Dedifferentiated amniotic fluid mesenchymal stem cell (primary cell): ENCODE data around the gene LRIT2.

ENCODE experiments used
- DNase-seq: peaks from one replicate; pipeline ENCODE4 v3.0.0-alpha.2; 2016; ENCODE audit errors: extremely low spot score

Gene LRIT2

GRCh38 chr10:84241185-84241790 lies 15.9 kb upstream of the LRIT2 start, which contains the start of gene LRIT1:
LRIT1 (minus strand) TSS chr10:84241546; CDS start chr10:84241439, 107 bp downstream.
- no peak for DNase-seq

GRCh38 chr10:84238909-84239308 lies 13.6 kb upstream of the LRIT2 start:
- no peak for DNase-seq

GRCh38 chr10:84237199-84238051 lies 12.1 kb upstream of the LRIT2 start:
- DNase-seq = no peak

- DNase-seq = no peak
Observed at GRCh38 chr10:84236807-84237198, 11.5 kb upstream of the LRIT2 start.

GRCh38 chr10:84235096-84235495 lies 9.8 kb upstream of the LRIT2 start:
- DNase-seq = no peak

- DNase-seq = no peak
Observed at GRCh38 chr10:84234479-84234878, 9.1 kb upstream of the LRIT2 start.

GRCh38 chr10:84233940-84234339 lies 8.6 kb upstream of the LRIT2 start:
- DNase-seq = no peak

- no peak for DNase-seq
Observed at GRCh38 chr10:84232376-84232775, 7.0 kb upstream of the LRIT2 start.

GRCh38 chr10:84230359-84230758 lies 5.0 kb upstream of the LRIT2 start:
- DNase-seq = no peak

GRCh38 chr10:84227810-84228209 lies 2.5 kb upstream of the LRIT2 start:
- no peak for DNase-seq

- no peak for DNase-seq
Observed at GRCh38 chr10:84226616-84227015, 1.3 kb upstream of the LRIT2 start.

- no peak for DNase-seq
Observed at GRCh38 chr10:84224411-84225028, 824 bp downstream of the LRIT2 start.

- DNase-seq = no peak
Observed at GRCh38 chr10:84221916-84222315, 3.4 kb downstream of the LRIT2 start.

- no peak for DNase-seq
Observed at GRCh38 chr10:84217746-84218145, 7.6 kb downstream of the LRIT2 start.

- no peak for DNase-seq
Observed at GRCh38 chr10:84216834-84217233, 8.5 kb downstream of the LRIT2 start.

- DNase-seq = no peak
Observed at GRCh38 chr10:84214612-84215235, 10.6 kb downstream of the LRIT2 start.

- no peak for DNase-seq
Observed at GRCh38 chr10:84214046-84214572, 11.2 kb downstream of the LRIT2 start.

- DNase-seq = no peak
Observed at GRCh38 chr10:84213076-84213475, 12.3 kb downstream of the LRIT2 start.

- no peak for DNase-seq
Observed at GRCh38 chr10:84212014-84212413, 13.3 kb downstream of the LRIT2 start.

- no peak for DNase-seq
Observed at GRCh38 chr10:84211566-84211965, 13.8 kb downstream of the LRIT2 start.

- no peak for DNase-seq
Observed at GRCh38 chr10:84208023-84208422, 17.3 kb downstream of the LRIT2 start.

- DNase-seq = no peak
Observed at GRCh38 chr10:84205853-84206525, 19.4 kb downstream of the LRIT2 start.
